GM19467 (cell line): ENCODE measurements around the gene ZNF584.

Source experiments
- ATAC-seq: cut with Tn5 transposase; IDR thresholded peaks from one replicate; pipeline ENCODE4 v1.9.1; 2021; ENCODE audit warnings: mild to moderate bottlenecking, moderate library complexity; ENCODE audit not compliant: unreplicated experiment

ZNF584 gene

GRCh38 chr19:58460039-58460438 is 51.6 kb downstream of the ZNF584 start:
- ATAC-seq = no peak

DNA sequence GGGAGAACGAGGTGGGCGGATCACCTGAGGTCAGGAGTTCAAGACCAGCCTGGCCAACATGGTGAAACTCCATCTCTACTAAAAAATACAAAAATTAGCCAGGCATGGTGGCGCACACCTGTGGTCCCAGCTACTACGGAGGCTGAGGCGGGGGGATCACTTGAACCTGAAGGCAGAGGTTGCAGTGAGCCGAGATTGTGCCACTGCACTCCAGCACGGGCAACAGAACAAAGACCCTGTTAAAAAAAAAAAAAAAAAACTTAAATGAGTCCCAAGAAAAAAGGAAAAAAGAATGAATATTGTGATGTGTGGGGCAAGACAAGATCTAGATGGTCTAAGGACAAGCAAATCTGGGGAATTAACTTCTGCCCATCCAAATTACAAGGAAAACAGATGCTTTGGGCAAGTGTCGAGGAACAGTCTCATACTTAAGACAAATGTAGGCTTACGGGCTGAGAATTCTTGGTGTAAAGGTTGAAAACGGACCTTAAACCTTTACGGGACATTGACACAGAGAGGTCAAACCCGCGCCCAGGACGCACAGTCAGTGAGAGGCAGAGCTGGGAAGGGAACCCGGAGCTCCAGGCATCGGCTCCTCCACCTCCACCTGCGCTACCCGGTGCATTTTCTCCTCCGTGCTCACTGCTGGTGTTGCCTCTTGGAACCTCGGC is 57.8 kb downstream of the ZNF584 start:
- peak; percentile 24 for ATAC-seq

DNA sequence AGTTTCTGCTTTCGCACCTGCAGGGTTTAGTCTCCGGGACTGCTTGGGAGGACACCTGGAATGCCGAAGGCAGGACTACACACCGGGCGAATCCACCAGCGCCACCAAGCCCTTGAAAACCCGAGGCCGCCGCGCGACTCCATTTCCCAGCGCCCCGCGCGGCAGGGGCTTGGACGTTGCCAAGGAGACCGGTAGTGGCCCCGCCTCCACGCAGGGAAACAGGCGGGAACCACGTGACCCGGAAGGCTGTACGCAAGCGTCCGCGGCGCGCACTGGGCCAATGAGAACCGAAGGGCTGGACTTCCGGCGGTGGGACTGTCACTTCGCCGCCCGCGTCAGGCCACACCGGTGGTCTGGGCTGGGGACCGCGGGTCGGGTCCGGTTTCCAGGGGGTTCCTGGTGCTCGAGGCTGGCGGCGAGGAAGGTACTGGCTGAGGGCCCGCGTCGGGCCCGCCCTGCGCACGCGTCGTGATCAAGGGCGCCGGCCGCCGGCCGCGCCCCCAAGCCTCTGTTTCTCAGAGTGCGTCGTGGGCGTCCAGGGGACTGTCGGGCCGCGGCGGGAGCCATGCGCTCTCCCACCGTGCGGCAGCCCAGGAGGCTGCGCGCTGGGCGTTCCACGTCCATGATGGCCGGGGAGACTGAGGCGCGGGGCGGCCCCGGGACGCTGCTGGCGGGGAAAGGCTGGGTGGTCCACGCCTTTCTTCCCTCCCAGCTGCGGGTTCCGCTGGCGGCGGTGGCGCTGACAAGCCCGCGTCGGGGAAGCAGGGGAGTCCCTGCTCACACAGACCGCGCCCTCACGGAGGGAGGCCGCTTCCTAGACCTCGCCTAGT is 58.5 kb downstream of the ZNF584 start, which contains the start of gene ZNF324:
ZNF324 (plus strand) TSS at position 321 of the 830 bp plus-strand sequence. CDS start 2,106 bp downstream, outside the sequence.
- peak; percentile 92 for ATAC-seq
